Measurements from ENCODE around the gene RASAL2. TPM values are rescaled to one million over a fixed set of nuclear protein-coding genes. Genes with fewer than 3 reads are reported as not detected.

The RASAL2 gene
- total RNA-seq, 1 donor from 2014 or later: 18.3 TPM

- TF ChIP-seq EZH2 (IDR thresholded peaks at IDR 0.05) (no peak), EZH2phosphoT487 (IDR thresholded peaks at IDR 0.05) (no peak)
- Mint-ChIP-seq H3K27me3 (ENCODE audit: insufficient read depth, low read depth) (no peaks in the 10 kb centered on the region), H3K27ac (no peak overlapping the region), H3K36me3 (no peaks in the 10 kb centered on the region), H3K4me3 (no peak overlapping the region), H3K4me1 (peaks cover 25% of the 10 kb centered on the region), H3K9me3 (no peaks in the 10 kb centered on the region)
- Histone ChIP-seq H3F3A (ENCODE audit: low read depth) (no peaks in the 10 kb centered on the region), H3K9ac (no peak overlapping the region), H3K79me2 (ENCODE audit: low read depth) (peaks cover 13% of the 10 kb centered on the region), H3K9me3 (ENCODE audit: low read depth) (no peaks in the 10 kb centered on the region), H3K27ac (no peak overlapping the region), H3K36me3 (no peaks in the 10 kb centered on the region), H3K4me3 (no peak overlapping the region), H3K4me1 (no peaks in the 10 kb centered on the region), H2AFZ (replicated peaks) (no peak overlapping the region), H4K20me1 (ENCODE audit: low read depth) (no peaks in the 10 kb centered on the region), H3K4me2 (no peak overlapping the region), H3K27me3 (no peaks in the 10 kb centered on the region)
- no peak for DNase-seq (ENCODE audit: low spot score)
Observed at GRCh38 chr1:178169649-178170048, 75.7 kb downstream of the RASAL2 start.

DNA sequence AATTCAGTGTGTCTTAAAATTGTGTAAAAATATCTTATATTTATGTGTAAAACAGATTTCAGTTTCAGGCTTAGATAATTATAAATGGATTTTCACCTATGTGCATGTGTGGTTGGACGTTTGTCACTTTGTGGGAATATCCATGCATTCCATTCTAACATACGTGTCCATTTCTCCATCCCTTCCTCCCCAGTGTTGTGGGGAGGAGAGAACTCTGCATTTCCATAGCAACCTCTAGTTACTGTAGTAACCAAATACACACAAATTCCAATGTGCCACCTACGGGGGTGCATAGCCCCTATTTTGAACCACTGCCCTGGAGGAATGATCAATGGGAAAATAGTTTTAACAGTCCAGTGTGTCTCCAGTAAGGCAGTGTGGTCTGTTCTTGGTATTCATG is 79.0 kb downstream of the RASAL2 start:
- Histone ChIP-seq H3K9ac (no peak overlapping the region), H3K79me2 (ENCODE audit: low read depth) (peaks cover 27% of the 10 kb centered on the region), H3K27ac (no peak overlapping the region), H3K27me3 (no peaks in the 10 kb centered on the region), H2AFZ (replicated peaks) (no peak overlapping the region), H4K20me1 (ENCODE audit: low read depth) (no peaks in the 10 kb centered on the region), H3K9me3 (ENCODE audit: low read depth) (no peaks in the 10 kb centered on the region), H3K4me1 (no peaks in the 10 kb centered on the region), H3K4me2 (no peak overlapping the region), H3K4me3 (no peak overlapping the region), H3K36me3 (no peaks in the 10 kb centered on the region), H3F3A (ENCODE audit: low read depth) (no peaks in the 10 kb centered on the region)
- Mint-ChIP-seq H3K36me3 (no peaks in the 10 kb centered on the region), H3K27me3 (ENCODE audit: insufficient read depth, low read depth) (no peaks in the 10 kb centered on the region), H3K4me3 (no peak overlapping the region), H3K27ac (no peak overlapping the region), H3K9me3 (no peaks in the 10 kb centered on the region), H3K4me1 (peaks cover 23% of the 10 kb centered on the region)
- DNase-seq (ENCODE audit: low spot score): no peak
- TF ChIP-seq CTCF (IDR thresholded peaks at IDR 0.05) (no peak), EZH2 (IDR thresholded peaks at IDR 0.05) (no peak), EZH2phosphoT487 (IDR thresholded peaks at IDR 0.05) (no peak)

DNA sequence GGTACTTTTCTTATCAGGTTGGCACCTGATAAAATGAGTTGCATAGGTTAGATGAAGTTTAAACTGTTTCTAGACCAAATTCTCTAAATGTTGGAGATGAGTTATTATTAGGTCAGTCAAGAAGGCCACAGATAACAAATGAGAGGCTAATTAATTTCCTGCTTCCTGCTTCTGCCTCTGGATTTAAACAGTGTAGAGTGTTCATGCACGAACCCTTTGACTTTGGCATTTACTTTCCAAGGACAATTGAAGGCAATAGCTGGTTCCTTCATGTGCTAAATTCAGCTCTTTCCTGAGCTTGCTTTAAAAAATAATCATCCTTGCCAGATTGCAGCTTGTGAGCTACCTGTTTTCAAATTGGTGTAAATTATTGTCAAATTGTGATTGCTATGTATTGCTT is 80.6 kb downstream of the RASAL2 start:
- Mint-ChIP-seq H3K9me3 (no peaks in the 10 kb centered on the region), H3K36me3 (no peaks in the 10 kb centered on the region), H3K27me3 (ENCODE audit: insufficient read depth, low read depth) (no peaks in the 10 kb centered on the region), H3K4me3 (no peak overlapping the region), H3K27ac (no peak overlapping the region), H3K4me1 (peaks cover 9% of the 10 kb centered on the region)
- Histone ChIP-seq H3K79me2 (ENCODE audit: low read depth) (peaks cover 29% of the 10 kb centered on the region), H3K4me3 (no peak overlapping the region), H3K9me3 (ENCODE audit: low read depth) (no peaks in the 10 kb centered on the region), H3K4me1 (no peaks in the 10 kb centered on the region), H3K9ac (no peak overlapping the region), H3K27ac (no peak overlapping the region), H3K27me3 (no peaks in the 10 kb centered on the region), H2AFZ (replicated peaks) (no peak overlapping the region), H3K4me2 (no peak overlapping the region), H4K20me1 (ENCODE audit: low read depth) (no peaks in the 10 kb centered on the region), H3F3A (ENCODE audit: low read depth) (no peaks in the 10 kb centered on the region), H3K36me3 (no peaks in the 10 kb centered on the region)
- DNase-seq (ENCODE audit: low spot score): no peak
- TF ChIP-seq CTCF (IDR thresholded peaks at IDR 0.05): no peak
- TF ChIP-seq EZH2phosphoT487 (IDR thresholded peaks at IDR 0.05): no peak
- TF ChIP-seq EZH2 (IDR thresholded peaks at IDR 0.05): no peak

GRCh38 chr1:178180405-178180804 is 86.5 kb downstream of the RASAL2 start:
- Mint-ChIP-seq H3K4me1 (no peaks in the 10 kb centered on the region), H3K4me3 (no peak overlapping the region)
- peaks cover 44% of the 10 kb centered on the region for H3K79me2 ChIP-seq (ENCODE audit: low read depth)

More at GRCh38 chr1:178180405-178180804, 86.5 kb downstream of the RASAL2 start:
- Mint-ChIP-seq H3K9me3 (peaks cover 8% of the 10 kb centered on the region), H3K27me3 (ENCODE audit: insufficient read depth, low read depth) (no peaks in the 10 kb centered on the region), H3K27ac (no peak overlapping the region), H3K36me3 (no peaks in the 10 kb centered on the region)
- Histone ChIP-seq H3K4me1 (no peaks in the 10 kb centered on the region), H3K4me2 (no peak overlapping the region), H3K27ac (no peak overlapping the region), H3F3A (ENCODE audit: low read depth) (no peaks in the 10 kb centered on the region), H2AFZ (replicated peaks) (no peak overlapping the region), H4K20me1 (ENCODE audit: low read depth) (no peaks in the 10 kb centered on the region), H3K9ac (no peak overlapping the region), H3K4me3 (no peak overlapping the region), H3K36me3 (no peaks in the 10 kb centered on the region), H3K27me3 (no peaks in the 10 kb centered on the region), H3K9me3 (ENCODE audit: low read depth) (no peaks in the 10 kb centered on the region)
- no peak for DNase-seq (ENCODE audit: low spot score)
- TF ChIP-seq EZH2phosphoT487 (IDR thresholded peaks at IDR 0.05) (no peak), CTCF (IDR thresholded peaks at IDR 0.05) (no peak), EZH2 (IDR thresholded peaks at IDR 0.05) (no peak)

Data from neural progenitor cell (in vitro differentiated cells).